K562 (cell line): ENCODE data around the gene SRL. TPM values are rescaled to one million over a fixed set of nuclear protein-coding genes. Genes with fewer than 3 reads are reported as not detected.
A peak's percentile ranks its signal among the peaks of the same experiment; 100 is the strongest.

Experiments used
- CBX1 ChIP-seq: sonication (generic); IDR thresholded peaks from 2 replicates; pipeline ENCODE4 v1.6.1; 2016; ENCODE audit warnings: antibody characterized with exemption, low read depth, mild to moderate bottlenecking
- CREB3 ChIP-seq: fragments of 450-650 bp; conservative IDR thresholded peaks from 2 replicates; pipeline ENCODE4 v1.6.1; 2016; ENCODE audit warnings: missing genetic modification characterization, low read depth, mild to moderate bottlenecking, missing compliant biosample characterization, moderate library complexity
- DPF2 ChIP-seq: fragments of 450-650 bp; IDR thresholded peaks from 2 replicates; pipeline ENCODE4 v1.6.1; 2016
- E2F1 ChIP-seq: sonication (generic); formaldehyde crosslinking; IDR thresholded peaks from 2 replicates; pipeline ENCODE4 v1.8.1; 2023; ENCODE audit warnings: mild to moderate bottlenecking, missing genetic modification reagents, moderate library complexity
- HMBOX1 ChIP-seq: sonication (generic); IDR thresholded peaks from 2 replicates; pipeline ENCODE4 v1.6.1; 2016
- KHSRP ChIP-seq: fragments of 450-650 bp; IDR thresholded peaks from 2 replicates; pipeline ENCODE4 v1.6.1; 2017
- KLF16 ChIP-seq: IDR thresholded peaks from 2 replicates; pipeline ENCODE4 v1.6.1; 2016; ENCODE audit warnings: antibody characterized with exemption
- MAFK ChIP-seq: IDR thresholded peaks from 2 replicates; pipeline ENCODE4 v1.6.1; 2011; ENCODE audit warnings: low read length, improper control_type of control experiment
- NFE2 ChIP-seq: IDR thresholded peaks from 2 replicates; pipeline ENCODE4 v1.6.1; 2014; ENCODE audit warnings: antibody characterized with exemption, low read depth
- NR3C1 ChIP-seq: sonication (generic); formaldehyde crosslinking; IDR thresholded peaks from 2 replicates; pipeline ENCODE4 v1.8.1; 2022; ENCODE audit warnings: missing genetic modification reagents
- OTX1 ChIP-seq: fragments of 450-650 bp; formaldehyde crosslinking; IDR thresholded peaks from 2 replicates; pipeline ENCODE4 v1.4.0; 2022; ENCODE audit warnings: mild to moderate bottlenecking
- POLR2B ChIP-seq: fragments of 450-650 bp; IDR thresholded peaks from 2 replicates; pipeline ENCODE4 v1.6.1; 2018; ENCODE audit warnings: low read depth; ENCODE audit not compliant: partially characterized antibody
- RB1 ChIP-seq: fragments of 450-650 bp; IDR thresholded peaks from 2 replicates; pipeline ENCODE4 v1.6.1; 2017; ENCODE audit warnings: low read depth, mild to moderate bottlenecking
- RHOXF2B ChIP-seq: fragments of 250-450 bp; sonication (Bioruptor Pico); conservative IDR thresholded peaks from 2 replicates; pipeline ENCODE4 v1.5.1; 2021
- SIRT6 ChIP-seq: IDR thresholded peaks from one replicate; pipeline ENCODE4 v1.6.1; 2012; ENCODE audit warnings: low read depth, mild to moderate bottlenecking, control low read depth, inconsistent platforms, low read length, moderate library complexity
- SMC3 ChIP-seq: conservative IDR thresholded peaks from 2 replicates; pipeline ENCODE4 v1.6.1; 2011; ENCODE audit warnings: low read depth, low read length, improper control_type of control experiment; ENCODE audit not compliant: insufficient read depth
- SNRNP70 ChIP-seq: fragments of 200-400 bp; formaldehyde crosslinking; optimal IDR thresholded peaks from 2 replicates; pipeline ENCODE3; 2017; ENCODE audit warnings: low read depth, low read length
- SRSF7 ChIP-seq: fragments of 200-400 bp; formaldehyde crosslinking; optimal IDR thresholded peaks from 2 replicates; pipeline ENCODE3; 2017; ENCODE audit warnings: mild to moderate bottlenecking, low read depth, low read length
- STAT5B ChIP-seq: fragments of 250-450 bp; sonication (Bioruptor Pico); IDR thresholded peaks from 2 replicates; pipeline ENCODE4 v1.8.0; 2021; ENCODE audit warnings: mild to moderate bottlenecking, inconsistent platforms
- TCF15 ChIP-seq: fragments of 250-450 bp; sonication (Bioruptor Pico); IDR thresholded peaks from 2 replicates; pipeline ENCODE4 v1.8.0; 2022; ENCODE audit warnings: moderate library complexity, mild to moderate bottlenecking, inconsistent platforms
- TFAM ChIP-seq: fragments of 250-450 bp; sonication (Bioruptor Pico); conservative IDR thresholded peaks from 2 replicates; pipeline ENCODE4 v1.5.0; 2021; ENCODE audit warnings: mild to moderate bottlenecking, moderate library complexity
- ZKSCAN1 ChIP-seq: fragments of 150-350 bp; IDR thresholded peaks from 2 replicates; pipeline ENCODE4 v1.6.1; 2016; ENCODE audit warnings: low read depth, low read length
- ZNF3 ChIP-seq: fragments of 250-450 bp; sonication (Bioruptor Pico); IDR thresholded peaks from 2 replicates; pipeline ENCODE4 v1.5.0; 2021; ENCODE audit warnings: mild to moderate bottlenecking, moderate library complexity
- ZNF77 ChIP-seq: fragments of 250-450 bp; sonication (Bioruptor Pico); IDR thresholded peaks from 2 replicates; pipeline ENCODE4 v1.5.0; 2020
- ZNF778 ChIP-seq: fragments of 450-650 bp; formaldehyde crosslinking; IDR thresholded peaks from 2 replicates; pipeline ENCODE4 v1.4.0; 2020; ENCODE audit warnings: mild to moderate bottlenecking, moderate library complexity
- polyA plus RNA-seq, 8 experiments: library from polyadenylated mRNA; depleted of rRNA in 4 of 8; stranded (reverse) in 5 of 8; unstranded in 3 of 8; fragments of >200 nt; fragmentation: Nextera tagmentation in 2 of 8; fragmentation: Illumina TruSeq in 1 of 8; extraction: Ambion mirVana in 2 of 8; extraction: Trizol in 1 of 8; gene quantifications; 2 replicates each; pipeline versions ENCODE4 v1.2.1 to v1.2.3, GENCODE V29; 2011 to 2014; ENCODE audit warnings: inconsistent platforms in 1 of 8, missing spikeins in 1 of 8
- total RNA-seq, 7 experiments: library from RNA; depleted of rRNA in 6 of 7; stranded (reverse); fragments of >200 nt in 6 of 7; fragmentation: Illumina TruSeq in 2 of 7; extraction: Trizol in 2 of 7; gene quantifications; 2 replicates each; pipeline versions ENCODE4 v1.2.1 to v1.2.3, GENCODE V29; 2011 to 2021; ENCODE audit warnings: low replicate concordance in 1 of 7

Gene SRL
- total and polyA plus RNA-seq, 9 of the 15 experiments (the other 6 are each of a cell fraction or from before 2014, with no cell fraction given), result 0.01 TPM; not detected in 8

- TF ChIP-seq RB1 (peak; percentile 90), ZNF77 (CRISPR knock-in tag) (no peak), NFE2 (no peak), TCF15 (no peak), SNRNP70 (no peak), MAFK (no peak), CBX1 (no peak; the same call in 1 of the 2 replicates), ZNF3 (CRISPR knock-in tag) (no peak), ZKSCAN1 (no peak), SMC3 (no peak), HMBOX1 (no peak), SRSF7 (no peak), DPF2 (peak; percentile 13; the same call in 1 of the 2 replicates), POLR2B (peak; percentile 75), KLF16 (no peak), RHOXF2B (CRISPR knock-in tag) (no peak), TFAM (no peak), OTX1 (CRISPR knock-in tag) (no peak; the same call in 1 of the 2 replicates), STAT5B (CRISPR knock-in tag) (no peak), CREB3 (tag) (no peak), SIRT6 (no peak), ZNF778 (no peak), KHSRP (no peak), NR3C1 (CRISPR knock-in tag) (peak; percentile 95), E2F1 (peak; percentile 72; the same call in 1 of the 2 replicates)
Observed at GRCh38 chr16:4183237-4184037, 58.4 kb downstream of the SRL start (continued).
